Activated CD4-positive, alpha-beta T cell treated with anti-CD3 and anti-CD28 coated beads, Interleukin-2, amount 50 U/mL, for 24 hours (primary cell): ENCODE data around the gene MIOS.
"Not testable (repeated sequence)": the region's sequence is repeated elsewhere in the genome, so short reads cannot be mapped to it uniquely, and the experiment has no call there.

Source experiments
- DNase-seq, 2 donors: peaks; one replicate each; pipeline ENCODE4 v3.0.0-alpha.2; 2020; ENCODE audit warnings: low read depth in 1 of 2, low spot score in 1 of 2

The MIOS gene

DNA sequence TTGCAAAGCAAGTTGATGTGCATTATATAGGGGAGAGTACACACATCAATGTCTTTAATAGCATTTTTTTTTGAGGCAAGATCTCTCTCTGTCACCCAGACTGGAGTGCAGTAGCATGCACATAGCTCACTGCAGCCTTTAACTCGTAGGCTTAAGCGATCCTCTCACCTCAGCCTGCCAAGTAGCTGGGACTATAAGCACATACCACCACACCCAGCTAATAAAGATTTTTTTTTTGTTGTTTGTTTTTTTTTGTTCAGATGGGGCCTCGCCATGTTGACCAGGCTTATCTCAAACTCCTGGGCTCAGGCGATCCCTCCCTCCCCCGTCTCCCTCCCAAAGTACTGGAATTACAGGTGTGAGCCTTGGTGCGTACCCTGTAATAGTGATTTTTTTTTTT is 75.4 kb downstream of the MIOS start:
- no peak for DNase-seq

DNA sequence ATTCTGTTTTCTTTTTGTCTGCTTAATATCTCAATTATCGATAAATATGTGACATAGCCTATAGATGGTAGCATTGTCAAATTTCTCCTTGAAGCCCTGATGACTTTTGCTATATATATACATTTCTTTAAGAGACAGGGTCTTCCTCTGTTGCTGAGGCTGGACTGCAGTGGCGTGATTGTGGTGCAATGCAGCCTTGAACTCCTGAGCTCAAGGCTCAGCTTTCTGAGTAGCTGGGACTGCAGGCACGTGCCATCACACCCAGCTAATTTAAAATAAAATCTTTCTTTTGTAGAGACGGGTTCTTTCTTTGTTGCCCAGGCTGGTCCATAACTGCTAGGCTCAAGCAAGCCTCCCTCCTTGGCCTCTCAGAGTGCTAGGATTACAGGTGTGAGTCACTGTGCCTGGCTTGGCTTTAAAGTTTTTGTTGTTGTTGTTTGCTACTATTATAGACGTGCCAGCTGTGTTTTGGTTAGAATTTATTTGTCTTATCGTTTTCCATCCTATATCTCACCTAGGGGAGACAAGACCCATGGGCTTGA is 80.9 kb downstream of the MIOS start:
- DNase-seq: no peak

DNA sequence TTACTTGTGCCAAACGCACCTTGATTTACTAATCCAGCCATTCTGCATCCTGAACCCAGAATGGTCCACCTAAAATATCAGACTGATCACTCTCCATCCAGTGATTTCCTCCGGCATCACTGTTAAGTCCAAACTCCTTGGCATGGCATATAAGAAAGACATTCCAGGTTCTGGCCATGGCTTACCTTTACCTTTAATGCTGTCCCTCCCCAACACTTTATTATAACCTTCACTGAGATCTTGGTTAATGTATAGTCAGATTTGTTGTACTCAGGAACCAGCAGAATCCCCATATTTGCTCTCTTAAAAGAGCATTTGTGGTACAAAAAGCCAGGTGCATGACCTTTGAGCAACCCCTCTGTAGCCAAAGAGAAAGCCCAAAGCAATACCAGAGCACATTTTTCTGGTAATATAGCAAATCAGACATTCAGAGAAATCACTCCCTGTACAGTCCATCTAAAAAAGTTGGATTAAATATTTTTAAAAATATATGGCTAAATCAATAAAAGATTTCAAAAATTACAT is 84.1 kb downstream of the MIOS start:
- DNase-seq: no peak

DNA sequence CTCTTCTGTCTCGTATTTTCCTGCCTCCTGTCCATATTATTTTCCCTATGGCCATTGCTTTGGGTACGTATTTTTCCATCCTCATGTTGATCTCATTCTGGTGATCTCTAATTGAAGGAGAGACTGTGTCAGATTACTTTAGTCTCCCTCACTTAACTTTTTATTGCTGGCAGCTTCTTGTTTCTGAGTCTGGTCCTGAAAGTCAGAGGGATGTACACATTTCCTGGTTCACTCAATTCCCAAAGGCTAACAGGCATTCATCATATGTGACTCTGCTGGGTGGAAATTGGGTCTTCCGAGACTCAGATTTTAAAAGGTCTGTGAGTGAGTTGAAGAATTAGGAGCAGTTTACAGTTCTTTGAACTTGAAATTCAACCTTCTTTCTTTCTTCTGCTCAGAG is 84.8 kb downstream of the MIOS start:
- DNase-seq: no peak

DNA sequence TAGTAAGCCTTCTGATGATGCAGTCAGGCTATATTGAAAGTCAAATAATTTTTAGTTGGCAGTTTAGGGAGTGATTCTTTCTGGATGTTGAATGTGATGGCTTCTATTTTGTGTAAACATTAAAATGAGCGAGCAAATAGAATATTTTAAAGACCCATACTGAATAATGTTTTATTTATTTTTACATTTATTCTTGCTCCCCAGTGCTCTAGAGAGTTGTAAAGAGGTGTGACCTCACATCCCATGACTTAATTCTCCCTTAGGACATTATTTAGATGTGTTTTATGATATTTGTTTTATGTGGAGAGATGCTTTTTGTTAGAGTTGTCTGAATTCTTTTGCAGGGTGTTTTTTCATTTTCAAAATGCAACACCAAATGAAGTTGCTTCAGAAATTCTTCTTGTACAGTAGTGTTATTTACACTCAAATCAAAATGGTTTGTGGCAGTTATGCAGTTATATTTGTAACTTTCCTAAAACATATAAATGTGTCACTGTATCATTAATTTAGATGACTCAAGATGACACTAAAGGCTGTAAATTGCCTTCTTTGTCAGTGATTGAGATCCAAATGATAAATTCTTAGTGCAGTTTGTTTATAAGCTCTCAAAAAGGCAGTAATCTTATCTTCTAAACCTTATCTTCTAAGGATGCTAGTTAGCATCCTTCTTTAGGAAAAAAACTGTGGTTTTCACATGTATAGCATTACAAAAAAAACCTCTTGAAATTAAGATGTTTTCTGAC is 86.3 kb downstream of the MIOS start:
- DNase-seq: no peak

DNA sequence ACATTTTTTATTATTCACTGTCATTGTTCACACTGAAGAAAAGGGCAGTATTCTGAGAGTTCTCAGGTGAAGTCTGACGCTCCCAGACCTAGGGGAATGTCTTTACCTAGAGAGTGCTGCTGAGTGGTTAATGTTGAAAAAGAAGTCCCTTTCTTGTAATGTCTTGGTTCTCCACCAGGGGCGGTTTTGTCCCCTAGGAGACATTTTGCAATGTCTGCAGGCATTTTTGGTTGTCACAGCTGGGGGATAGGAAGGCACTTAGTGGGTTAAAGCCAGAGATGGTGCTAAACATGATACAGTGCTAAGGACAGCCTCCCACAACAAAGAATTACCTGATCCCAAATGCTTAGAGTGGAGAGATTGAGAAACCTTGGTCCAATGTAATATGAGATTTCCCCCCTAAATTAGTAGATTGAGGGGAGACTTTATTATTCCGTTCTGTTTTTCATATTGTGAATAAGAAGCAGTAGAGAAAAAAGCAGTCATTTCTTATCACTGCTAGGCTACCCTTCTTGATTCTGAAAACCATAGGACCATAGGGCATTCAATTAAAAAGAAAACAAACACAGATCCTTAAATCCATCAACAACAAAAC is 87.0 kb downstream of the MIOS start:
- DNase-seq: no peak

DNA sequence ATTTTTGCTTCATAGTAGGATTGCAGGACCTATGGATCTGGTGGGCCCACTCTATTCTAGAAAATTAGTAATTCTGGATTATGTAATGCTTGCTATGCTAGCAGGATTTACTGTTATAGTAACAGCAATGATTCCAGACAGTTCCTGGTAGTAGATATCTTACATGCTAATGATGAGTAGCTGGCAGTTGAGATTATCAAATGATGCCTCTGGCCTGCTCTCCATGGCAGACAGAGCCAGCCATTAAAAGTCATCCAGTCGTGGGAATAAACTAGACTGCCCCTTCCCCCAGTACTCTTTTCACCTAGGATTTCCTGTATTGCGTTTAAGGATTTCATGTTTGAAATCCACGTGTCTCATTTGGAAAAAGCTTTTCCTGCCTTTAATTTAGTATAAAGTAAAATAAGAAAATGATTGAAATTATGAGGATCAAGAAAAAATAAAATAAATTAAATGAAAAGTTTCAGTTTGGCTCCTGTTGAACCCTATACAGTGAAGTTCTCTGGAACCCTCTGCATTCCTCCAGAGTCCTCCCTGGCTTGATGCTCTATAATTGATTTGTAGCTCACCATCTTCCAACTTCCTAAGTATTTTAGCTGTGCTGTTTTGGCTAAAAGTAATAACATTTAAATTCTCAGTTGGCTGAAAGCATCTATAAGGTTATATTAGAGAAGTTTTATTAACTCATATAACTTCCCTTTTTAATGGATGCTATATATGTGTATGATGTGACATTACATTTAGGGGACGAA is 88.5 kb downstream of the MIOS start:
- DNase-seq: no peak

DNA sequence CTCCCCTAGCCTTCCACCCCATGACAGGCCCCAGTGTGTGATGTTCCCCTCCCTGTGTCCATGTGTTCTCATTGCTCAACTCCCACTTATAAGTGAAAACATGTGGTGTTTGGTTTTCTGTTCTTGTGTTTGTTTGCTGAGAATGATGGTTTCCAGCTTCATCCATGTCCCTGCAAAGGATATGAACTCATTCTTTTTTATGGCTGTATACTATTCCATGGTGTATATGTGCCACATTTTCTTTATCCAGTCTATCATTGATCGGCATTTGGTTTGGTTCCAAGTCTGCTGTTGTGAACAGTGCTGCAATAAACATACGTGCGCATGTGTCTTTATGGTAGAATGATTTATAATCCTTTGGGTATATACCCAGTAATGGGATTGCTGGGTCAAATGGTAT is 89.8 kb downstream of the MIOS start:
- not testable (repeated sequence) for DNase-seq
